SIG-M5 treated with dmso at 0.1 percent for 504 hours (cell line): ENCODE data around the gene NDUFA13.

Experiments used
- DNase-seq: peaks from one replicate; lab custom pipeline; 2025; ENCODE audit not compliant: unreplicated experiment; lab: John Stamatoyannopoulos, UW

The NDUFA13 gene

DNA sequence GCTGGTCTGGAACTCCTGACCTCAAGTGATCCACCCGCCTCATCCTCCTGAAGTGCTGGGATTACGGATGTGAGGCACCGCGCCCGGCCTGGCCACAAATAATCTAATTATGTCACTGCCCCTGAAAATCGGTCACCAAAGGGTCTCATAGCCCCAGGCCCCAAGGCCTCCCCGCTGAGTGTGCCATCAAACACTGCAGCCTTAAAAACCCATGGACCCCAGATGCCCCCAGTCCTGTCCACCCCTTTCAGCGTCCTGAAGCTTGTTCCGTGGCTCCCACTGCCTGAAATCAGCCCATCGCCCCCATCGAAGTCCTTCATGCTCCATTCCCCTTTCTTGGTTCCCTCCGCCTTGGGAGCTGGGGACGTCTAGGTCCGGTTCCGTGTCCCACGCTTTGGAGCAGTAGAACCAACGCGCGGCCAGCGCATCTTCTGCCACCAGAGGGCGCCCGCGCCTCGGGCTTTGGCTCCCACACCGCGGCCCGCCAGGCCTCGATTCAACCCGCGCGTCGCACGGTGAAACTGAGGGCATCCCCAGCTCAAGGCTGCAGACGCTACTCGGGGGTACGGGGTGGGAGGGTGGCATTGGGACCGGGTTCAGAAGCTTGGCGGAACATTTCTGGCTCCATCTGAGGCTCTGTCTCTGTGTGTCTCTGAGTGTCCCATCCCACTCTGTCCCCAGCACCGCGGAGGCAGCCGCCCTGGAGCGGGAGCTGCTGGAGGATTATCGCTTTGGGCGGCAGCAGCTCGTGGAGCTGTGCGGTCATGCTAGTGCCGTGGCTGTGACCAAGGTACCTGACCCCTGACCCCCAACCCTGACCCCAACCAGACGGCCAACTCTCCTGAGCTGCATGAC is 16.2 kb downstream of the NDUFA13 start:
- DNase-seq: peak; percentile 17

DNA sequence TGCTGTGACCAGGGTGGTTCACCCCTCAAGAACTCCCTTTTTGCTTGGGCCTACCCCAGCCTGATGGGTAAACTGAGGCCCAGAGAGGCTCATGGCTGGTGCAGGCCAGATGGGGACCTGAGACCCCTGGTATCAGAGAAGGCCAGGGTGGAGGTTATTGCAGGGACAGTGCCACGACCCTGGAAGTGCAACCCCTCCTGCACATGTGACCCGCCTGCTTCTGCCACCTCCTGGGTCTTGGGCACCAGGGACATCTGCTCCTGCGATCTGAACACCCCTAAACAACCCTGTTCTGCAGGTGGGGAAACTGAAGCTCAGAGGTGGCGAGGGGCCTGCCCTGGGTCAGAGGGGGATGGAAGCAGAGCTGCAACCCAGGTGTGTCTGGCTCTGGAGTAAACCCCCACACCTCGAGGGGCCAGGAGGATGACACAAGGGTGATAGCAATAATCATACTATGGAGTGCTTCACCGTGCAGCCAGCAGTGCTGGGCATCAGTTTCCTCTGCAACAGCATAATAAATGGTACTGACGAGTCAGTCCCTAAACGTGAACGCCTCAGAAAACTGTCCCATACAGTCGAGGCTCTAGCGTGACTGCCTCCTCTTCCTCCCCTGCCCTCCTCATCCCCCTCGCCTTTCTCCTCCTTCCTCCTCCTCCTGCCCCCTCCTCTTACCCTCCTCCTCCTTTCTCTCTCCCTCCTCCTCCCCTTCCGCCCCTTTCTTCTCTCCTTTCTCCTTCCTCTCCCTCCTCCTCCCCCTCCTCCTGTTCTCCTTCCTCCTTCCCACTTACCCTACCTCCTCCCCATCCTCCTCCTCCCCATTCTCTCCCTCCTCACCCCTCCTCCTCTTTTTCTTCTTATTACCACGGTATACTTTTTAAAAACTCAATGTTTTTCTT is 17.0 kb downstream of the NDUFA13 start:
- no peak for DNase-seq

- no peak for DNase-seq
Observed at GRCh38 chr19:19533841-19534240, 17.8 kb downstream of the NDUFA13 start.

DNA sequence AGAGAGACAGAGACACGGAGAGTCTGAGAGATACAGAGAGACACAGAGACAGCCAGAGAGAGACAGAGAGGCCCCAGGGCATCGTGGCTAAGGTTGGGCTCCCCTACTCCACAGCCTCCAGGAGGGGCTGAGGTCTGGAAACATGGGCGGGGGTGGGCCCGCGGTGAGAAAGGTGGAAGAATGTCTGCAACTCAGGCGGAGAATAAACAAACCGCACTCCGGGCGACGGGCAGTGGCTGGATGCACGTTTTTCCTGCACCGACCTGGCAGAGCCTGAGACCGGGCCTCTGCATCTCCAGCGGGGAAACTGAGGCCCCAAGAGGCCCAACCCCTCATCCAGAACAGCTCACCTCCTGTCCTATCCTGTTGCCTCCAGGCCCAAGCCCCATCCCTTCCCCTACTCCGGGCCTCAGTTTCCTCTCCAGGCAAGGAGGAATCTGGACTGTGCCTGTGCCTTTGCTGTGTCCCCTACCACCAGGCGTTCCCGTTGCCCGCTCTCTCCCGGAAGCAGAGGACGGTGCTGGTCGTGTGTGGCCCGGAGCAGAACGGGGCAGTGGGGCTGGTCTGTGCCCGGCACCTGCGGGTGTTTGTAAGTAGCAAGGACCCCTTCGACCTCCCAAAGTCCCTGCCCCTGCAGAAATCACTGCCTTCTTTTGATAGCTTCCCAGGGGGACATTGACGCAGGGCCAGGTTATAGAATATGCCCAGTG is 18.7 kb downstream of the NDUFA13 start:
- DNase-seq: no peak

DNA sequence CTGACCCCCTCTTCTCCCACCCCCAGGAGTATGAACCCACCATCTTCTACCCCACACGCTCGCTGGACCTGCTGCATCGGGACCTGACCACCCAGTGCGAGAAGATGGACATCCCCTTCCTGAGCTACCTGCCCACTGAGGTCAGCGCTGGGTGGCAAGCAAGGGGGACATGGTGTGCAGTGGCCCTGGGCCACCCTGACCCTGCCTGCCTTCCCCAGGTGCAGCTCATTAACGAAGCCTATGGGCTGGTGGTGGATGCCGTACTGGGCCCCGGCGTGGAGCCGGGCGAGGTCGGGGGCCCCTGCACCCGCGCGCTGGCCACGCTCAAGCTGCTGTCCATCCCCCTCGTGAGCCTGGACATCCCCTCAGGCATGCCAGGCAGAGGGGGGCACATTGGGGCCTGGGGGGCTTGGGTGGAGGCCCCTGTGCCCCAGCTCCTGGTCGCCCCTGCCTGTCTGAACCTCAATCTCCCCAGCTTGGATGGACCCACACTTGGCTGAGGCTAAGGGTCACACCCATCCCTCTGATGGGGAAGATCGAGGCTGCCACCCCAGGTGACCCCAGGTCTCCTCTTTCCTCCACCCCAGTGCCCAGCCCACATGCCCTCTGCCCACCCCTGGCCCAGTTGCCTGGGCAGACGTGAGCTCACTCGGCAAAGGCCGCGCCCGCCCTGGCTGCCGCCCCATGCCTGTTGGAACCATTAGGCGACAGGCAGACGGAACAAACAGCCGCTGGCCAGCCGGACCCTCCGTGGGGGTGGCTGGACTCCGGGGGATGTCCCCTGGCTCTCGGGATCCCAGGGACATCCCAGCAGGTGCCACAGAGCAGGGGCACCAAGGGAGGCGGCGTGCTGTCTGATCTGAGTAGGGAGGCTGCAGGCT is 19.5 kb downstream of the NDUFA13 start:
- DNase-seq: no peak

DNA sequence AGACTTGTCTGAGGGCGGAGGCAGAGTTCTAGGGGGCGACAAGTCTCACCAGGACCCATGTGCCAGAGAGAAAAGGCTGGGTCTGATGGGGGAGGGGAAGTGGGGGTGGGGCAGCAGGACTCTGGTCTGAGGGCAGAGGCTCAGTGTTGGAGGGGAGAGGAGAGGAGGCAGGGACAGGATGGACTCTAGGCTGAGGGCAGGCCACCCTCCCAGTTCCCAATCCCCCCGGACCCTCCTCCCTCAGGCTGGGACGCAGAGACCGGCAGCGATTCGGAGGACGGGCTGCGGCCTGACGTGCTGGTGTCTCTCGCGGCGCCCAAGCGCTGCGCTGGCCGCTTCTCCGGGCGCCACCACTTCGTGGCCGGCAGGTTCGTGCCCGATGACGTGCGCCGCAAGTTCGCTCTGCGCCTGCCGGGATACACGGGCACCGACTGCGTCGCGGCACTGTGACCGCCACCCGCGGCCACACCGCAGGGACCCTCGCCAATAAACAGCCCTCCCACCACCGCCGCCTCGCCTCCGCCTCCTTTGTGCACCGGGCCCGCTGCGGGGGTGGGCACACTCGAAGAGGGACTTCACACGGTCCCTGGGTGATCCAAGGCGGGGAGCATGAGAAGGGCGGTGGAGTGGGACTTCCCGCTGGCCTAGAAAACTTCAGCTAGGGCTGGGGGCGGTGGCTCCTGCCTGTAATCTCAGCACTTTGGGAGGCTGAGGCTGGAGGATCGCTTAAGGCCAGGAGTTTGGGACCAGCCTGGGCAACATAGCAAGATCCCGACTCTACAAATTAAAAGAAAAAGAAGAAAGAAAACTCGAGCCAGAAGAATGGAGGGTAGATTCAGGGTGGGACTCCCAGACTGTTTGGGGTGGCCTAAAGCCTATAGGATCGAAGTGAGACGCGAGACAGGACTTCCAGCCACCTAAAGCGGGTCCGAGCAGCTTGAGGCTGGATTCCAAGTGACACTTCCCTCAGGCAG is 21.3 kb downstream of the NDUFA13 start:
- DNase-seq: no peak

GRCh38 chr19:19538061-19538784 is 22.2 kb downstream of the NDUFA13 start, which contains the start of gene CILP2:
Gene CILP2, plus strand, starts transcription at chr19:19538265. Its CDS starts 85 bp downstream, at chr19:19538350.
- DNase-seq: no peak

GRCh38 chr19:19538785-19539166 is 22.8 kb downstream of the NDUFA13 start:
- DNase-seq: no peak

DNA sequence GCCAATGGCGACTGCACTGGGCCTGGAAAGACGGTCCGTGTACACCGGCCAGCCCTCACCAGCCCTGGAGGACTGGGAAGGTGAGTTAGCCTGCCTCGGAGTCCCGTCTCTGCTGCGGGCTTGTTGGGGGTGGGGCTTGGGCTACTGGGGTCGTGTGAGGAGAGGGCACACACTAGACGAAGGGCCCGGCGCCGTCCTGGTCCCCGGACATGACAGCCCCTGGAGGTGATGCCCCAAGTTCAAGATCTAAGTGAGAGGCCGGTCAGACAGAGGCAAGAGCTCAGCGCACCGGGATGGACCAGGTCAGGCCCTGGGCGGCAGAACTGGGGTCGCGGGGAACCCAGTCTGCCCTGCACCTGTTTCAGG is 23.7 kb downstream of the NDUFA13 start:
- no peak for DNase-seq

GRCh38 chr19:19540064-19540714 is 24.2 kb downstream of the NDUFA13 start:
- DNase-seq: no peak

DNA sequence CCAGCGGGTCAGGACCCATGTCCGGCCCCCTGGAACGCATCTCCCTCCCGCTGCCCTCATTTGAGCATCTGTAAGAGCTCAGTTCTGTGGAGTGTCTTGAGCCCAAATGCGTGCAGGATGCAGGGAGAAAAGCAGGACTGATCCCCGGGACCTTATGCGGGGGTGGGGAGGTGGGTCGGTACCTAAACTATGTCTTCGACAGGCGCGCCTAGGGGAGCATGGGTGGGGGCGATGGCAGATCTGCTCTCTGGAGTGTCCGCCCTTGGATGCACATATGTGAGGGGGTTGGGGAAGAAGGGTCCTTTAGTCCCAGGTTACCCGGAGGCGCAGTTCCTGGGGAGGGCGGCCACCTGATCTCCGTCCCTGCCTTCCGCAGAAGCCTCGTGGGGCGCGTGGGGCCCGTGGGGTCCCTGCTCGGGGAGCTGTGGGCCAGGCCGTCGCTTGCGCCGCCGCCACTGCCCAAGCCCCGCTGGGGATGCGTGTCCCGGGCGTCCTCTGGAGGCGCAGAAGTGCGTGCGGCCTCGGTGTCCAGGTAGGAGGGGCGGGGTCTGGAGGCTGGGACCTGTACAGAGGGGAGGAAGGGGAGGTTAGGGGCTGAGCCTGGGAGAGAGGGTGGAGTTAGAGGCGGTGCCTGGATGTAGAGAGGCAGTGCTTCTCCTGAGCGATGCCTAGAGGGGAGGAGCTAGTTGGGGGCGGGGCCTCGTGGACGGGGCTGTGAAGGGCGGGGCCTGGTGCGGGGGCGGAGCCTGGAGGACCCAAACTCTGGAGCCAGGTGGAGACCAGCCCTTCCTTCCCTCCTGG is 24.9 kb downstream of the NDUFA13 start:
- no peak for DNase-seq

DNA sequence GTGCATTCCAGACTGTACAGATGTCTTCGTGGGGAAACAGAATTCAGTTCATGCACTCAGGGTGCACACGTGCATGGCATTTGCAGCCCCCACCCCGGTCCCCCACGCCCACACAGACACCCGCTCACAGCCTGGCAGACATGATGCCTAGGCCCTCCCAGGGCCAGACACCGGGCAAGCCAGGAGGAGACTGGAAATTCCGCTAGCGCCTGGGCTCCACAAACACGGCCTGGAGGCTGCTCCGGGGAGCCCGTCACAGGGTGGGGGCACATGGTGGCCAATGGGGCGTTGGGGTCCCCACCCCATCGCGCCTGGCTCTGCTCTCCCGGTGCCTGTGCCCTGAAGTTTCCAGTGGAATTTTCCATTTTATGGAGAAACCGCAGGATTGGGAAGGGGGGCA is 25.6 kb downstream of the NDUFA13 start:
- DNase-seq: no peak

- peak; percentile 77 for DNase-seq
Observed at GRCh38 chr19:19542507-19542906, 26.5 kb downstream of the NDUFA13 start.

GRCh38 chr19:19543101-19543500 is 27.1 kb downstream of the NDUFA13 start:
- no peak for DNase-seq

- DNase-seq: no peak
Observed at GRCh38 chr19:19543640-19544039, 27.6 kb downstream of the NDUFA13 start.

DNA sequence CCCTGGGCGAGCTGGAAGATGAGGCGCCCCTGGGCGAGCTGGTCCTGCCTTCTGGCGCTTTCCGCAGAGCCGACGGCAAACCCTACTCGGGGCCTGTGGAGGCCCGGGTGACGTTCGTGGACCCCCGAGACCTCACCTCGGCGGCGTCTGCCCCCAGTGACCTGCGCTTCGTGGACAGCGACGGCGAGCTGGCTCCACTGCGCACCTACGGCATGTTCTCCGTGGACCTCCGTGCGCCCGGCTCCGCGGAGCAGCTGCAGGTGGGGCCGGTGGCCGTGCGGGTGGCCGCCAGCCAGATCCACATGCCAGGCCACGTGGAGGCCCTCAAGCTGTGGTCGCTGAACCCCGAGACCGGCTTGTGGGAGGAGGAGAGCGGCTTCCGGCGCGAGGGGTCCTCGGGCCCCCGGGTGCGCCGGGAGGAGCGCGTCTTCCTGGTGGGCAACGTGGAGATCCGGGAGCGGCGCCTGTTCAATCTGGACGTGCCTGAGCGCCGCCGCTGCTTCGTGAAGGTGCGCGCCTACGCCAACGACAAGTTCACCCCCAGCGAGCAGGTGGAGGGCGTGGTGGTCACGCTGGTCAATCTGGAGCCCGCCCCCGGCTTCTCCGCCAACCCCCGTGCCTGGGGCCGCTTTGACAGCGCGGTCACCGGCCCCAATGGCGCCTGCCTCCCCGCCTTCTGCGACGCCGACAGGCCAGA is 28.4 kb downstream of the NDUFA13 start:
- DNase-seq: no peak
